BLaER1 treated with 17β-estradiol and CSF1 and Interleukin-3, amounts not matched to agents 10 nM and 100 nM (cell line): ENCODE data around the gene CPED1.
"Not testable (repeated sequence)": the region's sequence is repeated elsewhere in the genome, so short reads cannot be mapped to it uniquely, and the experiment has no call there.

Source experiments
- H3K27ac ChIP-seq, 11 experiments: shearing (Covaris generic); formaldehyde crosslinking; 2 replicates each; pipeline ENCODE4 v1.8.1; 2022
- H3K27me3 ChIP-seq, 11 experiments: shearing (Covaris generic); formaldehyde crosslinking; 2 replicates each; pipeline ENCODE4 v1.8.1; 2022
- H3K36me3 ChIP-seq, 11 experiments: shearing (Covaris generic); formaldehyde crosslinking; 2 replicates each; pipeline ENCODE4 v1.8.1; 2022
- H3K4me1 ChIP-seq, 10 experiments: shearing (Covaris generic); formaldehyde crosslinking; 2 replicates each; pipeline ENCODE4 v1.8.1; 2022
- H3K4me2 ChIP-seq, 11 experiments: shearing (Covaris generic); formaldehyde crosslinking; 2 replicates each; pipeline ENCODE4 v1.8.1; 2022
- H3K4me3 ChIP-seq, 10 experiments: shearing (Covaris generic); formaldehyde crosslinking; 2 replicates each; pipeline ENCODE4 v1.8.1; 2022
- H3K9ac ChIP-seq, 11 experiments: shearing (Covaris generic); formaldehyde crosslinking; 2 replicates each; pipeline ENCODE4 v1.8.1; 2022
- H3K9me3 ChIP-seq, 11 experiments: shearing (Covaris generic); formaldehyde crosslinking; replicated peaks in 1 of 11; 2 replicates each; pipeline ENCODE4 v1.8.1; 2022
- H4K20me1 ChIP-seq, 11 experiments: shearing (Covaris generic); formaldehyde crosslinking; 2 replicates each; pipeline ENCODE4 v1.8.1; 2022
- Cebpa-rat ChIP-seq, 11 experiments: shearing (Covaris generic); IDR thresholded peaks; 2 replicates each; pipeline ENCODE4 v1.8.1; 2022

CPED1 gene

DNA sequence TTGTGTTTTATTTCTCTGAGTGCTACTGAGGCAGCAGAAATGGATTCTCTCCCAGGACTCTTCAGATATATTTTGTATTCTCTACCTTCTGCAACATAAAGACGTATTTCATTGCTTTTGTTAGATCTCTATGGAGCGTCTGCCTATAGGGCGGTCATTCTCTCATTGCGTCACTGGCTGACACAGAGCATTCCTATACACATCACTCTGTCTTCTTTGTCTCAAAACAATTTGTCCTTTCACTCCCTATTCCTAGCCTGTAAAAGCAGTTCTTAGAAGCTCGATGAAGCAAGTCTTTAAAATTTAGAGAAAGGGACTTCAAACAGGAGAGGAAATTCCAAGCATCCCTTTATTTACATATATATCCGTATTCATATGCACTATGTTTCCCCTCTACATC is 120.6 kb downstream of the CPED1 start:
- H3K27ac ChIP-seq = no peak overlapping the region
- H3K4me1 ChIP-seq = 0 out of 20 replicates have a peak, but pooled peaks cover 0 to 7% (median 0%) of the 10 kb centered on the region in 10 experiments
- no peaks in the 10 kb centered on the region for H4K20me1 ChIP-seq
- H3K36me3 ChIP-seq = no peaks in the 10 kb centered on the region
- H3K4me3 ChIP-seq = no peak overlapping the region
- TF ChIP-seq Cebpa-rat (IDR thresholded peaks at IDR 0.05) = no peak
- H3K9me3 ChIP-seq = 0 out of 22 replicates have a peak, but pooled peaks cover 0 to 2% (median 0%) of the 10 kb centered on the region in 11 experiments
- no peak overlapping the region for H3K4me2 ChIP-seq
- H3K9ac ChIP-seq = no peak overlapping the region
- no peaks in the 10 kb centered on the region for H3K27me3 ChIP-seq

- no peaks in the 10 kb centered on the region for H3K36me3 ChIP-seq
- no peaks in the 10 kb centered on the region for H3K27me3 ChIP-seq
- H3K9ac ChIP-seq = no peak overlapping the region
- H4K20me1 ChIP-seq = no peaks in the 10 kb centered on the region
- H3K9me3 ChIP-seq = 0 out of 22 replicates have a peak, but pooled peaks cover 0 to 4% (median 0%) of the 10 kb centered on the region in 11 experiments
- no peak overlapping the region for H3K4me2 ChIP-seq
- H3K27ac ChIP-seq = no peak overlapping the region
- no peak overlapping the region for H3K4me3 ChIP-seq
- no peak for TF ChIP-seq Cebpa-rat (IDR thresholded peaks at IDR 0.05)
- H3K4me1 ChIP-seq = 0 out of 20 replicates have a peak, but pooled peaks cover 0 to 7% (median 0%) of the 10 kb centered on the region in 10 experiments
Measured at GRCh38 chr7:121113288-121113687, 124.8 kb downstream of the CPED1 start.

- H3K27me3 ChIP-seq = no peaks in the 10 kb centered on the region
Measured at GRCh38 chr7:121116396-121116795, 127.9 kb downstream of the CPED1 start.

GRCh38 chr7:121119047-121119446 is 130.5 kb downstream of the CPED1 start:
- Histone ChIP-seq H3K27me3 (no peaks in the 10 kb centered on the region), H3K9me3 (peaks cover 0 to 3% (median 0%) of the 10 kb centered on the region in 11 experiments; a peak in 1 of 22 replicates), H3K4me2 (no peak overlapping the region), H3K27ac (no peak overlapping the region), H4K20me1 (no peaks in the 10 kb centered on the region), H3K4me1 (no peaks in the 10 kb centered on the region), H3K9ac (no peak overlapping the region), H3K4me3 (no peak overlapping the region), H3K36me3 (no peaks in the 10 kb centered on the region)
- TF ChIP-seq Cebpa-rat (IDR thresholded peaks at IDR 0.05) = peak in 6 of 11 experiments; percentile 27 to 85 (median 49); a peak in 6 of 22 replicates

More at GRCh38 chr7:121116396-121116795, 127.9 kb downstream of the CPED1 start:
- Histone ChIP-seq H3K4me3 (no peak overlapping the region), H3K36me3 (no peaks in the 10 kb centered on the region), H3K4me1 (0 out of 20 replicates have a peak, but pooled peaks cover 0 to 7% (median 0%) of the 10 kb centered on the region in 10 experiments), H3K4me2 (no peak overlapping the region), H3K9ac (no peak overlapping the region), H4K20me1 (no peaks in the 10 kb centered on the region), H3K27ac (no peak overlapping the region), H3K9me3 (peaks cover 0 to 4% (median 0%) of the 10 kb centered on the region in 11 experiments; a peak in 1 of 22 replicates)
- TF ChIP-seq Cebpa-rat (IDR thresholded peaks at IDR 0.05) = no peak

- TF ChIP-seq Cebpa-rat (IDR thresholded peaks at IDR 0.05) = no peak
- Histone ChIP-seq H3K27me3 (no peaks in the 10 kb centered on the region), H3K27ac (no peak overlapping the region), H3K9ac (no peak overlapping the region), H4K20me1 (no peaks in the 10 kb centered on the region), H3K4me3 (no peak overlapping the region), H3K4me1 (peaks cover 0 to 3% (median 0%) of the 10 kb centered on the region in 10 experiments; a peak in 1 of 20 replicates), H3K9me3 (no peaks in the 10 kb centered on the region; a peak in 1 of 22 replicates), H3K4me2 (no peak overlapping the region), H3K36me3 (no peaks in the 10 kb centered on the region)
Measured at GRCh38 chr7:121123032-121123431, 134.5 kb downstream of the CPED1 start.

DNA sequence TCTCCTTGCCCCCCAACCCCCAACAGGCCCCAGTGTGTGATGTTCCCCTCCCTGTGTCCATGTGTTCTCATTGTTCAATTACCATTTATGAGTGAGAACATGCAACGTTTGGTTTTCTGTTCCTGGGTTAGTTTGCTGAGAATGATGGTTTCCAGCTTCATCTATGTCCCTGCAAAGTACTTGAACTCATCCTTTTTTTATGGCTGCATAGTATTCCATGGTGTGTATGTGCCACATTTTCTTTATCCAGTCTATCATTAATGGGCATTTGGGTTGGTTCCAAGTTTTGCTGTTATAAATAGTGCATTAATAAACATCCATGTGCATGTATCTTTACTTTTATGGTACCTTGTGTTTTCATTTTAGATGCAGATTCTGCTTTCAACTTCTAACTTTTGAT is 136.9 kb downstream of the CPED1 start:
- not testable (repeated sequence) for H3K4me3 ChIP-seq, H3K27ac ChIP-seq, H3K9ac ChIP-seq, H3K4me1 ChIP-seq, H3K9me3 ChIP-seq, H4K20me1 ChIP-seq, H3K36me3 ChIP-seq, H3K4me2 ChIP-seq, H3K27me3 ChIP-seq

GRCh38 chr7:121126201-121126600 is 137.7 kb downstream of the CPED1 start:
- Histone ChIP-seq H3K9ac (no peak overlapping the region), H3K4me2 (no peak overlapping the region), H3K27ac (no peak overlapping the region), H3K36me3 (no peaks in the 10 kb centered on the region), H4K20me1 (no peaks in the 10 kb centered on the region), H3K9me3 (no peaks in the 10 kb centered on the region), H3K4me1 (peaks cover 0 to 10% (median 0%) of the 10 kb centered on the region in 10 experiments; a peak in 4 of 20 replicates), H3K4me3 (no peak overlapping the region), H3K27me3 (no peaks in the 10 kb centered on the region)
- no peak for TF ChIP-seq Cebpa-rat (IDR thresholded peaks at IDR 0.05)

DNA sequence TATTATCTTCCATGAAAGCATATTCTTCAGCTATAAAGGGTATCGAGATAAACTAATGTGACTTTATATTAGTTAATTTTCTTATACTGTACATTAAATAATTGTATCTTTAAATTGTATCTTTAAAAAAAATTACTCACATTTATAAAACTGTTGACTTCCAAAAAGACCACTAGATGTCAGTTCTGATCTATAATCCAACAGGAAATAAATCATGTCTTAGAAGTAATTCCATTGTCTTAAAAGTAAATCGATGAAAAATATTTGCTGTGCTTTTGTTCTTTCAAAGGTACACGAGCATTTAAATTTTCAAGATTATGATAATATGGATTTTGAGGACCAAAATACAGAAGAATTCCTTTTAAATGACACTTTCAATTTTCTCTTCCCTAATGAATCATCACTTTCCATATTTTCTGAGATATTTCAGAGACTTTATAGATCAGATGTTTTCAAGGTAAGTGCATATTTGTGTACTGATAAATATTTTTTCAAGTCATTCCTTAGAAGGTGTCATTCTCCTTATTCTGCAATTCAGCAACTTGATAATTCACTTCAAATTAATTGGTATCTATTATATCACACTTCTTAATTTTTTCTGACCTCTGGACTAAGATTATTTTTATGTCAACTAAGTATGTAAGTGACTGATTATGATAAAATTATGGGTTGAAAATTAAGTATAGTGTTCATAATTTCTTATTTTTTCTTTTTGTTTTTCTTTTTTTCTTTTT is 138.5 kb downstream of the CPED1 start:
- peak overlapping the region in 1 of 11 experiments; percentile 27; a peak in 1 of 22 replicates for H3K4me2 ChIP-seq
- TF ChIP-seq Cebpa-rat (IDR thresholded peaks at IDR 0.05) = no peak
- peaks cover 0 to 13% (median 0%) of the 10 kb centered on the region in 10 experiments; a peak in 4 of 20 replicates for H3K4me1 ChIP-seq
- no peak overlapping the region for H3K27ac ChIP-seq
- H3K9ac ChIP-seq = no peak overlapping the region
- no peak overlapping the region for H3K4me3 ChIP-seq
- H4K20me1 ChIP-seq = no peaks in the 10 kb centered on the region
- H3K36me3 ChIP-seq = no peaks in the 10 kb centered on the region
- no peaks in the 10 kb centered on the region for H3K9me3 ChIP-seq
- H3K27me3 ChIP-seq = no peaks in the 10 kb centered on the region

GRCh38 chr7:121132940-121133339 is 144.4 kb downstream of the CPED1 start:
- no peak overlapping the region for H3K9ac ChIP-seq
- no peak overlapping the region for H3K27ac ChIP-seq
- no peak overlapping the region for H3K4me3 ChIP-seq
- H3K9me3 ChIP-seq = no peaks in the 10 kb centered on the region
- no peaks in the 10 kb centered on the region for H3K36me3 ChIP-seq
- no peaks in the 10 kb centered on the region for H3K27me3 ChIP-seq
- TF ChIP-seq Cebpa-rat (IDR thresholded peaks at IDR 0.05) = no peak
- peaks cover 0 to 11% (median under 1%) of the 10 kb centered on the region in 10 experiments; a peak in 8 of 20 replicates for H3K4me1 ChIP-seq
- no peak overlapping the region for H3K4me2 ChIP-seq
- H4K20me1 ChIP-seq = no peaks in the 10 kb centered on the region

DNA sequence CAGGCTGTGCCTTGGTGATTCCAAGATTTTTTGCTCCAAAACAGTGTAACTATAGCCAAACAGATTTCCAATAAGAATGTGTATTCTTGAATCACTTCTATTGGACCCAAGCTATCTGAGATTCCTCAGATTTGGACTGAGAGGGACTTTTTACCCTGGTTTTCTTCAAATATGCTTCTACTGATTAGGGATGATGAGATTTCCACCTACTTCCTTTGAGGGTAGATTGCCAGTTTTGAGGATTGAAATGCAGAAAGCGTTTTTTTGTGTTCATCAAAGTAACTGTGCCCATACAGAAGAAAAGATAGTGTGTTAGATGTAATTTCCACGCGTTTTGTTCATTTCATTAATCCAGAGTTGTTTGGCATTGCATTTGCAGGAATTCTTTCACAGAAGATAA is 144.9 kb downstream of the CPED1 start:
- H4K20me1 ChIP-seq = no peaks in the 10 kb centered on the region
- H3K9me3 ChIP-seq = no peaks in the 10 kb centered on the region
- no peaks in the 10 kb centered on the region for H3K27me3 ChIP-seq
- H3K4me2 ChIP-seq = no peak overlapping the region
- no peak overlapping the region for H3K4me3 ChIP-seq
- TF ChIP-seq Cebpa-rat (IDR thresholded peaks at IDR 0.05) = no peak
- H3K4me1 ChIP-seq = peaks cover 4 to 16% (median 5%) of the 10 kb centered on the region in 10 experiments; a peak in 17 of 20 replicates
- H3K27ac ChIP-seq = no peak overlapping the region
- no peaks in the 10 kb centered on the region for H3K36me3 ChIP-seq
- H3K9ac ChIP-seq = no peak overlapping the region
